SK-N-SH treated with all-trans-retinoic acid at 6 μM for 48 hours (cell line): ENCODE measurements around the gene JPT2.

Experiments used
- ATAC-seq: fragments of 200-7000 bp; cut with Tn5 transposase; 3 replicates; pipeline ENCODE4 v1.9.1; 2020; ENCODE audit warnings: mild to moderate bottlenecking, moderate library complexity
- ARNTL ChIP-seq: fragments of 450-650 bp; formaldehyde crosslinking; IDR thresholded peaks from 2 replicates; pipeline ENCODE4 v1.5.0; 2020; ENCODE audit warnings: low read depth, mild to moderate bottlenecking, moderate library complexity, borderline replicate concordance
- CREB5 ChIP-seq: fragments of 250-450 bp; sonication (Bioruptor Pico); IDR thresholded peaks from 2 replicates; pipeline ENCODE4 v1.5.1; 2020; ENCODE audit warnings: low read depth, mild to moderate bottlenecking, moderate library complexity
- CSDC2 ChIP-seq: fragments of 250-450 bp; sonication (Bioruptor Pico); IDR thresholded peaks from 2 replicates; pipeline ENCODE4 v1.5.0; 2020; ENCODE audit warnings: mild to moderate bottlenecking, moderate library complexity
- CSRNP3 ChIP-seq: fragments of 250-450 bp; sonication (Bioruptor Pico); IDR thresholded peaks from 2 replicates; pipeline ENCODE4 v1.5.1; 2021; ENCODE audit warnings: mild to moderate bottlenecking, moderate library complexity
- ESRRG ChIP-seq: fragments of 250-450 bp; sonication (Bioruptor Pico); IDR thresholded peaks from 2 replicates; pipeline ENCODE4 v1.6.1; 2021; ENCODE audit warnings: mild to moderate bottlenecking
- GLIS3 ChIP-seq: fragments of 250-450 bp; sonication (Bioruptor Pico); IDR thresholded peaks from 2 replicates; pipeline ENCODE4 v1.5.0; 2020; ENCODE audit warnings: mild to moderate bottlenecking, moderate library complexity
- ISL1 ChIP-seq: fragments of 250-450 bp; sonication (Bioruptor Pico); IDR thresholded peaks from 2 replicates; pipeline ENCODE4 v2.1.2; 2022; ENCODE audit warnings: mild to moderate bottlenecking, moderate library complexity
- OSR1 ChIP-seq: fragments of 250-450 bp; sonication (Bioruptor Pico); IDR thresholded peaks from 2 replicates; pipeline ENCODE4 v1.8.0; 2022; ENCODE audit warnings: moderate library complexity, mild to moderate bottlenecking, inconsistent platforms
- PATZ1 ChIP-seq: fragments of 250-450 bp; sonication (Bioruptor Pico); IDR thresholded peaks from 2 replicates; pipeline ENCODE4 v1.8.0; 2020; ENCODE audit warnings: mild to moderate bottlenecking, moderate library complexity, borderline replicate concordance
- PPARA ChIP-seq: fragments of 250-450 bp; sonication (Bioruptor Pico); IDR thresholded peaks from 2 replicates; pipeline ENCODE4 v1.5.0; 2020; ENCODE audit warnings: mild to moderate bottlenecking, borderline replicate concordance
- RARB ChIP-seq: fragments of 250-450 bp; sonication (Bioruptor Pico); IDR thresholded peaks from 2 replicates; pipeline ENCODE4 v1.8.0; 2021; ENCODE audit warnings: mild to moderate bottlenecking, moderate library complexity
- SNAI2 ChIP-seq: fragments of 250-450 bp; sonication (Bioruptor Pico); IDR thresholded peaks from 2 replicates; pipeline ENCODE4 v1.5.0; 2020; ENCODE audit warnings: mild to moderate bottlenecking, moderate library complexity
- TCF4 ChIP-seq: fragments of 250-450 bp; sonication (Bioruptor Pico); IDR thresholded peaks from 2 replicates; pipeline ENCODE4 v1.8.0; 2021; ENCODE audit warnings: mild to moderate bottlenecking, moderate library complexity, borderline replicate concordance
- TOX ChIP-seq: fragments of 250-450 bp; sonication (Bioruptor Pico); IDR thresholded peaks from 2 replicates; pipeline ENCODE4 v1.8.0; 2021; ENCODE audit warnings: mild to moderate bottlenecking, moderate library complexity, borderline replicate concordance
- TSHZ2 ChIP-seq: fragments of 250-450 bp; sonication (Bioruptor Pico); IDR thresholded peaks from 2 replicates; pipeline ENCODE4 v1.5.0; 2020; ENCODE audit warnings: mild to moderate bottlenecking, moderate library complexity
- ZC3H10 ChIP-seq: fragments of 250-450 bp; sonication (Bioruptor Pico); IDR thresholded peaks from 2 replicates; pipeline ENCODE4 v1.5.1; 2021; ENCODE audit warnings: mild to moderate bottlenecking, moderate library complexity
- ZFP3 ChIP-seq: fragments of 250-450 bp; sonication (Bioruptor Pico); IDR thresholded peaks from 2 replicates; pipeline ENCODE4 v1.5.0; 2020; ENCODE audit warnings: mild to moderate bottlenecking, moderate library complexity
- ZFP30 ChIP-seq: fragments of 450-650 bp; formaldehyde crosslinking; IDR thresholded peaks from 2 replicates; pipeline ENCODE4 v1.5.0; 2022; ENCODE audit warnings: mild to moderate bottlenecking, moderate library complexity
- ZNF565 ChIP-seq: fragments of 450-650 bp; formaldehyde crosslinking; conservative IDR thresholded peaks from 2 replicates; pipeline ENCODE4 v1.5.0; 2020; ENCODE audit warnings: low read depth, mild to moderate bottlenecking, moderate library complexity
- ZNF70 ChIP-seq: fragments of 450-650 bp; formaldehyde crosslinking; IDR thresholded peaks from 2 replicates; pipeline ENCODE4 v1.5.0; 2020; ENCODE audit warnings: mild to moderate bottlenecking, moderate library complexity
- ZNF8 ChIP-seq: fragments of 450-650 bp; formaldehyde crosslinking; IDR thresholded peaks from 2 replicates; pipeline ENCODE4 v1.5.0; 2020; ENCODE audit warnings: mild to moderate bottlenecking, moderate library complexity

The JPT2 gene

GRCh38 chr16:1631230-1631629 is 46.8 kb upstream of the JPT2 start:
- ATAC-seq, result no peak

GRCh38 chr16:1631931-1632637 is 46.0 kb upstream of the JPT2 start:
- ATAC-seq, result no peak
- TF ChIP-seq ARNTL (CRISPR knock-in tag), result no peak
- no peak for TF ChIP-seq ZFP3 (CRISPR knock-in tag)
- no peak for TF ChIP-seq SNAI2 (CRISPR knock-in tag)
- no peak for TF ChIP-seq PATZ1
- TF ChIP-seq ZFP30 (CRISPR knock-in tag), result no peak
- no peak for TF ChIP-seq CSRNP3 (CRISPR knock-in tag)
- TF ChIP-seq ESRRG (CRISPR knock-in tag), result no peak
- TF ChIP-seq TOX (CRISPR knock-in tag), result no peak
- TF ChIP-seq OSR1 (CRISPR knock-in tag), result no peak
- no peak for TF ChIP-seq CSDC2 (CRISPR knock-in tag)

More at GRCh38 chr16:1631230-1631629, 46.8 kb upstream of the JPT2 start:
- TF ChIP-seq CSDC2 (CRISPR knock-in tag) (no peak), SNAI2 (CRISPR knock-in tag) (no peak), TOX (CRISPR knock-in tag) (no peak), CREB5 (CRISPR knock-in tag) (no peak), ESRRG (CRISPR knock-in tag) (no peak), ZNF565 (CRISPR knock-in tag) (no peak), GLIS3 (CRISPR knock-in tag) (no peak), ZFP3 (CRISPR knock-in tag) (no peak), ZNF70 (CRISPR knock-in tag) (no peak), ARNTL (CRISPR knock-in tag) (no peak), ZNF8 (CRISPR knock-in tag) (no peak), RARB (no peak), ISL1 (CRISPR knock-in tag) (no peak), ZC3H10 (CRISPR knock-in tag) (no peak), TSHZ2 (CRISPR knock-in tag) (no peak)
- TF ChIP-seq, all 23 proteins: peak for 0

- ATAC-seq, result no peak
- TF ChIP-seq ZNF70 (CRISPR knock-in tag), result no peak
- TF ChIP-seq TSHZ2 (CRISPR knock-in tag), result no peak
- no peak for TF ChIP-seq OSR1 (CRISPR knock-in tag)
- TF ChIP-seq PPARA (CRISPR knock-in tag), result no peak
- no peak for TF ChIP-seq ZNF565 (CRISPR knock-in tag)
- TF ChIP-seq ZFP3 (CRISPR knock-in tag), result no peak
- TF ChIP-seq ZFP30 (CRISPR knock-in tag), result no peak
- no peak for TF ChIP-seq CSRNP3 (CRISPR knock-in tag)
- no peak for TF ChIP-seq TCF4 (CRISPR knock-in tag)
- TF ChIP-seq CSDC2 (CRISPR knock-in tag), result no peak
- no peak for TF ChIP-seq ISL1 (CRISPR knock-in tag)
Measured at GRCh38 chr16:1632638-1632970, 45.5 kb upstream of the JPT2 start.
